Esophagus squamous epithelium (tissue), 4 donors: ENCODE data around the gene CLEC20A.

ENCODE experiments used
- POLR2A ChIP-seq, 4 donors: fragments of 450-650 bp; IDR thresholded peaks; one replicate each; pipeline ENCODE4 v1.6.1; 2017; ENCODE audit warnings: antibody characterized with exemption in 4 of 4, mild to moderate bottlenecking in 4 of 4, moderate library complexity in 3 of 4
- TF ChIP-seq, protein P1 (sequence below), 6 experiments: fragments of 450-650 bp in 4 of 6; fragments of 200-600 bp in 2 of 6; sonication (generic) in 2 of 6; IDR thresholded peaks; one replicate each; pipeline ENCODE4 v1.5.1; 2016 to 2019; ENCODE audit warnings: antibody characterized with exemption in 6 of 6, mild to moderate bottlenecking in 4 of 6, moderate library complexity in 4 of 6

GRCh38 chr1:178470411-178470960 lies 26.3 kb downstream of the CLEC20A start:
- TF ChIP-seq, protein P1, sequence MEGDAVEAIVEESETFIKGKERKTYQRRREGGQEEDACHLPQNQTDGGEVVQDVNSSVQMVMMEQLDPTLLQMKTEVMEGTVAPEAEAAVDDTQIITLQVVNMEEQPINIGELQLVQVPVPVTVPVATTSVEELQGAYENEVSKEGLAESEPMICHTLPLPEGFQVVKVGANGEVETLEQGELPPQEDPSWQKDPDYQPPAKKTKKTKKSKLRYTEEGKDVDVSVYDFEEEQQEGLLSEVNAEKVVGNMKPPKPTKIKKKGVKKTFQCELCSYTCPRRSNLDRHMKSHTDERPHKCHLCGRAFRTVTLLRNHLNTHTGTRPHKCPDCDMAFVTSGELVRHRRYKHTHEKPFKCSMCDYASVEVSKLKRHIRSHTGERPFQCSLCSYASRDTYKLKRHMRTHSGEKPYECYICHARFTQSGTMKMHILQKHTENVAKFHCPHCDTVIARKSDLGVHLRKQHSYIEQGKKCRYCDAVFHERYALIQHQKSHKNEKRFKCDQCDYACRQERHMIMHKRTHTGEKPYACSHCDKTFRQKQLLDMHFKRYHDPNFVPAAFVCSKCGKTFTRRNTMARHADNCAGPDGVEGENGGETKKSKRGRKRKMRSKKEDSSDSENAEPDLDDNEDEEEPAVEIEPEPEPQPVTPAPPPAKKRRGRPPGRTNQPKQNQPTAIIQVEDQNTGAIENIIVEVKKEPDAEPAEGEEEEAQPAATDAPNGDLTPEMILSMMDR (IDR thresholded peaks at IDR 0.05): no peak
- no peak for TF ChIP-seq POLR2A (IDR thresholded peaks at IDR 0.05)
